Skin epidermis (tissue), 12 donors: ENCODE measurements around the gene MALRD1.
A peak's percentile ranks its signal among the peaks of the same experiment; 100 is the strongest.
"Not testable (repeated sequence)": the region's sequence is repeated elsewhere in the genome, so short reads cannot be mapped to it uniquely, and the experiment has no call there.

Experiments used
- H3K27ac ChIP-seq, 21 experiments: fragments of 200-600 bp; sonication (generic) in 11 of 21; one replicate each; pipeline ENCODE4 v1.5.0; 2020; ENCODE audit warnings: mild to moderate bottlenecking in 3 of 21, inconsistent platforms in 2 of 21, moderate library complexity in 2 of 21
- H3K4me3 ChIP-seq, 7 experiments: fragments of 200-600 bp; sonication (generic) in 2 of 7; one replicate each; pipeline ENCODE4 v1.5.0; 2020; ENCODE audit warnings: inconsistent platforms in 2 of 7, mild to moderate bottlenecking in 2 of 7, moderate library complexity in 1 of 7

MALRD1 gene

DNA sequence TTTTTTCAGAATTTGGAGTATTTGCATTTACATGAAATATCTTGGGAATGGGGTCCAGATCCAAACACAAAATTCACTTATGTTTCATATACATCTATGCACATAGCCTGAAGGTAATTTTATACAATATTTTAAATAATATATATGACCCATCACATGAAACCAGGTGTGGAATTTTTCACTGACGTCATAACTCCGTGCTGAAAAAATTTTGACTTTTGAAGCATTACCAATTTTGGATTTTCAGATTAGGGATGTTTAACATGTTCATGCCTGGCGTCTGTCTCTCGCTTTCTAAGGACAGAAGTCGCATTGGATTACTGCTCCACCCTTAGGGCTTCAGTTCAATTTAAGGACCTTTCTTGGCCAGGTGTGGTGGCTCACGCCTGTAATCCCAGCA is 418.1 kb downstream of the MALRD1 start:
- Histone ChIP-seq H3K4me3 (no peak overlapping the region), H3K27ac (no peak overlapping the region)

DNA sequence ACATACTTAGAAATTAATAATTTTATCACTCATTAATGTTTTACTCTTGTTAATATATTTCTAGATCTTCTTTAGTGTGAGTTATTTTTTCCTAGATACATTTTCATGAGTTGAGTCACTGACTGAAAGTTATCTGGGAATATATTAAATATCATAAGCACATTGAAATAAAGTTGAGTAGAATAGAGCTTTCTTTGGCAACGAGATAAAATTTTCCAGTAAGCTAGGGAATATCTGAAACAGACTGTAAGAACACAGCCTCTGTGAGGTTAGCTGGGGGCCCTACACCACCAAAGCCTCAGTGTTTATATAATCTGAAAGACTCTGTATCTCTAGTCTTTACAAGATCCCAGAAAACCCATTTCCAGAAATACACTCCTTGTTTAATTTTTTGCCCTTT is 419.8 kb downstream of the MALRD1 start:
- Histone ChIP-seq H3K27ac (no peak overlapping the region), H3K4me3 (no peak overlapping the region)

DNA sequence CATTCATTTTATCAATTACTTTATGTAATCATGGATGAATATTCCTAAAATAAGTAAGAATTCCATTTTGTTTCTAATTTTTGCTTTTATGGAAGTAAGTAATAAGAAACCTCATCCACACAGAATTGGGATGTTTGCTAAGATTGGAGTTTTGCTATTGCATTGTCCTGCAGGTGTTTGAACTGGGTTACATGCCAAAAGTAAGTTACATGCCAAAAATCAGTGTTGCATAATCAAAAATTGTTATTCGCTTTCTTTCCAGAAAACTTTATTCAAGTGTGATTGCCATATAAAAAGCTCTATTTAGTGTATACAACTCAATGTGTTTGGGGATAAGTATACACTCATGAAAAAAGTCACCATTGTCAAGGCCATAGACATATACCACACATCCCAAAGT is 420.9 kb downstream of the MALRD1 start:
- H3K4me3 ChIP-seq = no peak overlapping the region
- no peak overlapping the region for H3K27ac ChIP-seq

DNA sequence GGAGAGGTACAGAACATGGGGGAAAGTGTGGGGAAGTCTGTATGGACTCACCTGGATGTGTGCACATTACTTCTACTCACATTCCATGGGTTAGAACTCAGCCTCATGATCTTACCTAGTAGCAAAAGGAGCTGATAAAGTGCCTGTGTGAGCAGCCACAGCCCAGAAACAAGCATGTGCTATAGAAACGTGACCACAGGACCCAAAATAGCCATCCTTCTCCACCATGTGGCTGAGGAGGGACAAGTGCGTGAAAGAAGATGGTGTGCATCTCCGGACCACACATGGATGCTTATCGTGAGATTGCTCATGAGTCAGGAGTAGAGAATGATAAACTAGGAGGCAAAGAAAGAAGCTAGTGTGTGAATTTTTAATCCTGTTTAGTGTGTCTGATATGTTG is 431.3 kb downstream of the MALRD1 start:
- no peak overlapping the region for H3K4me3 ChIP-seq
- no peak overlapping the region for H3K27ac ChIP-seq

DNA sequence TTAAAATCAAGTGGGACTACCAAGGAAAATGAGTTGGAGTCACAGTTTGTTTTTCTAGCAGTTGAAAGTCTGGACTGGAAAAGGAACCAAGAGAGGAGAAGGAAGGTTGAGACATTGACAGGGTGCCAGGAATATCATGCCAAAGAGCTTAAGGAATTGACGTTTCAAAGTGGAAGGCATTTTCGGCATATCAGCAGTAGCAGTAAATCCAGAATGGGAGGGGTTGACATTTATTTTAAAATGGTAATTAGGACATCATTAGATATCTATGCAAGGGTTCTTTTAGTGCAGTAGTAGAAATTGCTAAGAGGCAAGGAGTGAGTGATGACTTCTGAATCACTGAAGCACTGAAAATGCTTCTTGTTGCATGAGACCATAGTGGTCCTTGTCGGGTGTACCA is 431.8 kb downstream of the MALRD1 start:
- no peak overlapping the region for H3K4me3 ChIP-seq
- no peak overlapping the region for H3K27ac ChIP-seq

DNA sequence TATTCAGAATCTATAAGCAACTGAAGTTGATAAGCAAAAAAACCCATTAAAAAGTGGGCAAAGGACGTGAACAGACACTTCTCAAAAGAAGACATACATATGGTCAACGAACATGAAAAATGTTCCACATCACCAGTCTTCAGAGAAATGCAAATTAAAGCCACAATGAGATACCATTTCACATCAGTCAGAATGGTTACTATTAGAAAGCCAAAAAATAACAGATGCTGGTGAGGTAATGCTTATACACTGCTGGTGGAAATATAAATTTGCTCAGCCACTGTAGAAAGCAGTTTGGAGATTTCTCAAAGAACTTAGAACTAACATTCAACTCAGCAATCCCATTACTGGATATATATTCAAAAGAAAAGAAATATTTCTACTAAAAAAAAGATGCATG is 434.8 kb downstream of the MALRD1 start:
- H3K4me3 ChIP-seq = no peak overlapping the region
- no peak overlapping the region for H3K27ac ChIP-seq

DNA sequence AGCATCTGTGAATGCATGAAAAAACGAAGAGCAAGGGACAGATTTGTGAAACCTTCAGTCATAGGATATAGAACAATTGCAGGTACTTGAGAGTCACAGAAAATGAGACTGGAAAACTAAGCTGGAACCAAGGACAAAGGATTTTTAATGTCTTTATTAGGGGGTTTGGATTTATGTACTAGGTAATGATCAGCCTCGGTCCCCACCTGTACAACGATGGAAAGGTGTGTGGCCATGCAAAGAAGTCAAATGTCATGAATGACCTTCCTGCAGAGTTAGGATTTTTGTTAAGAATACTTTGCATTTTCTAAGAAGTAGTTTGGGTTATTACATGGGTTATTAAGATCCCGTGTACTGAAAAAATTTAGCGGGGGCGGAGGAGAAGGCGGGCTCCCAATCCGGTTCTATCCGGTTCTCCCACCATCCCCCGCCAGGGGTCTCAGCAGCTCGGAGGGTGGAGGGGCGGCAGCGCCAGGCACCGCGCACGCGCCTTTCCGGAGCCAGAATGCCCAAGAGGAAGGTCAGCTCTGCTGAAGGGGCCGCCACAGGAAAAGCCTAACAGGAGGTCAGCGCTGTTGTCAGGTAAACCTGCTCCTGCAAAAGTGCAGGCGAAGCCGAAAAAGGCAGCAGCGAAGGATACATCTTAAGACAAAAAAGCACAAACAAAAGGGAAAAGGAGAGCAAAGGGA is 440.1 kb downstream of the MALRD1 start:
- peak overlapping the region in 1 of 21 experiments; percentile 26 for H3K27ac ChIP-seq
- peak overlapping the region in 4 of 7 experiments; percentile 6 to 35 (median 17) for H3K4me3 ChIP-seq

DNA sequence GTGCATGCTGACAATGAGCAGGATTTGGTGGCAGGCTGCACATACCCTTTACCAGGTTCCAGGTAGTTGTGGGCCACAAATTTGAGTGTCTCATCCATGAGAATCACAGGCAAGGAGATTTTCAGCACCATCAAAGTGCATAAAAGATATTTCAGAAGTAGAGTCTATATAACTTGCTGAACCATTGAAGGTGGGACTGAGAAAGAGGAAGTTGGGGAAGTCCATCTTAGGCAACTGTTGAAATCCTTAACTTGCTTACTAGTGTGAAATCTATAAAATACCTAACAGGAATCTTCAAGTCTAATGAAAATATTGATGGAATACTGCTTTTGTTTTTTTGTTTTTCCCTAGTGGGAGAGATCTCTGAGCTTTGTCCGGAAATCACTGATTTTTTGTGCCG is 442.6 kb downstream of the MALRD1 start:
- Histone ChIP-seq H3K27ac (no peak overlapping the region), H3K4me3 (no peak overlapping the region)

DNA sequence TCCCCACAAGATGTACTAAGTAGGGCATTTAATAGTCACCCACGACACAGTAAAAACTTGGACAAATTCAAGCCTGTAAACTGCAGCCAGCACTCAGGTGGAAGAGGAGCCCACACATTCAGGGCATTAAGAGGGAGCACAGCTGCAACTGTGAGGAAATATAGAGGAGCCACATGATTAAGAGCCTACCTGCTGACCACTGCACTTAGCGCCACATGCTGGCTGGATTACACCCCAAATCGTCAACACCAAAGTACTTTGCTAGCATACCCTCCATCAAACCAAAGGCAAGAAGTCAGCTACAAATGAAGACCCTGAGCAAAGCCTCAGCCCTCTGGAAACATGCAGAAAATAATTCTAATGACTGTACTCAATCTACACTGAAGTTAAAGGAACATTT is 445.3 kb downstream of the MALRD1 start:
- H3K27ac ChIP-seq = no peak overlapping the region
- no peak overlapping the region for H3K4me3 ChIP-seq

DNA sequence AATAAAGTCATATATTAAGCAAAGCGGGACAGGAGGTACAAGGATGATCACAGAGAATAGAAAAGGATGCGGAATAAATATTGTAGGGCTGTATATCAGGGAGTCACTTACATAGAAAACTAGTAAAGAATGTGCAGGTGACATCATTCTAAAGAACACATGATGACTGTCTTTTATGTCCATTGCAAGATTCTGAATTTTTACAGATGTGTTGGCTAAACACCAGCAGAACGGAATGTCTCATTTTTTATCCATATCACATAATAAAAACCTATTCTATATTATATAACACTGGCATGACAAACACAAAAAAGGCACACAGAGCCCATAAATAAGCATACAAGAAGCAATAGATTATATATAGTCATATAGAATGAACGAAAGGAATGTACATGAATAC is 448.4 kb downstream of the MALRD1 start:
- H3K27ac ChIP-seq = no peak overlapping the region

DNA sequence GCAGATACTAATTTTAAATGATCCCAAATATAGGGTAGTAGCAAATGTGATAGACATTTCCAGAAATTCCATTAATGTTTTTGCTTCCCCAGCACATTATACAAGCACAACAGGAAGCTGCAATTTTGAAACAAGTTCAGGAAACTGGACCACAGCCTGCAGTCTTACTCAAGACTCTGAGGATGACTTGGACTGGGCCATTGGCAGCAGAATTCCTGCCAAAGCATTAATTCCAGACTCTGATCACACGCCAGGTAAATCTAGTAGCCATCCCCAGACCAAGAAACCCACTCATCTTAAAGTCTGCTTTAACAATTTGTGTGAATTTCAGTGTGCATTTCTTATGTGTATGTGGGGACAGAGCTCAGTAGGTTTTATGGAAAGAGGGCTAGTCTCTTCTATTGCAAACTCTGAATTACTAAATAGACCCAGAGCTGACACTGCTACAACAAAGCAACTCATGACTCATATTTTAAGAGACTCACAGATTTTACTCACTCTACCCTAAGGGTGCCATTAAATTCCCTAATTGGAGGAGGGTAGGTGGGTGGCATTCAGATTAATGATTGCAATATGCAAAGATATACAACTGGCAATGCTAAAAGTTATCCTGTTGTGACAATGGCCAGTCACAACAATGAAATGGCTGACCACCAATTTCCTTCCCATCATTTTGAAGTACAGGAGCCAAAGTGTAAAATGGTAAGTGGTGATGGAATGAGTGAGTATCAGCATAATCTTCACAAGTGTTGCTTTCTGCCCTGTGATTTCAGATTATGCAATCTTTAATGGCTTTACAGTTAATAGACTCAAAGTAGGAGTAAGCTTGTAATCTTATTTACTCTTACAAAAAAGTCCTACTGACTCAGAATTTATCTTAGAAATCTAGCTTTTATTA is 450.0 kb downstream of the MALRD1 start:
- no peak overlapping the region for H3K4me3 ChIP-seq
- peak overlapping the region in 1 of 21 experiments; percentile 17 for H3K27ac ChIP-seq

More for the DNA sequence above, 448.4 kb downstream of the MALRD1 start:
- H3K4me3 ChIP-seq = no peak overlapping the region

DNA sequence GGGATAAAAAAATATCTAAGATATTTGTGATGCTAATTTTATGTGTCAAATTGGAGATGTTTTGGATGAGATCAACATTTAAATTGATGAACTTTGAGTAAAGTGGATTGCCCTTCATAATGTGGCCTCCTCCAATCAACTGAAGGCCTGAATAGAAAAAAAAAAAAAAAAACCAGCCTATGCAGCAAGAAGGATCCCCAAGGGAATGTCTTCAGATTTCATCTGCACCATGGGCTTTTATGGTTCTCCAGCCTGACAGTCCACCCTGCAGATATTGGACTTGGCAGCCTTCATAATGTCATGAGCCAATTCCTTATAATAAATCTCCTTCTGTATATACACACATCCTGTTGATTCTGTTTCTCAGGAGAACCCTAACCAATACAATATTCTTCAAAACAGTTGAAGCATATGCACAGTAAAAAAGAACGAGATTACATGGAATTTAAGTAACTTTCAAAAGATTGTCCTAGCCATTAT is 450.7 kb downstream of the MALRD1 start:
- H3K4me3 ChIP-seq = no peak overlapping the region
- H3K27ac ChIP-seq = no peak overlapping the region

DNA sequence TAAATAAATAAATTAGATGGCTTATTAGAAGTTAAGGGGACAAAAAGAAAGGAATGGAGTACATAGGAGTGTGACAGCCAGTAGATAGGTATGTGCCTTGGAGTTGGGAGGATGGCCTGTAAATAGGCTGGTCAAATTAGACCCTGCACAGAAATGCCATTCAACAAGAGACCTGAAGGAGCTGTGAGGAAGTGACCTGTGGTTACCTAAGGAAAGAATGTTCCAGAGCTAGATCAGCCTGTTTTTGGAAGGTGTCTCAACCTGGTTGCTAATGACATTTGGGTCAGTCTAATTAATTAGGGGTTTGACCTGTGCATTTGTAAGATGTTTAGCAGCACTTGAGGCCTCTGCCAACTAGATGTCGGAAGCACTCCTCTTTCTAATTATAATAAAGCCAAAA is 452.4 kb downstream of the MALRD1 start:
- Histone ChIP-seq H3K4me3 (no peak overlapping the region), H3K27ac (no peak overlapping the region)

DNA sequence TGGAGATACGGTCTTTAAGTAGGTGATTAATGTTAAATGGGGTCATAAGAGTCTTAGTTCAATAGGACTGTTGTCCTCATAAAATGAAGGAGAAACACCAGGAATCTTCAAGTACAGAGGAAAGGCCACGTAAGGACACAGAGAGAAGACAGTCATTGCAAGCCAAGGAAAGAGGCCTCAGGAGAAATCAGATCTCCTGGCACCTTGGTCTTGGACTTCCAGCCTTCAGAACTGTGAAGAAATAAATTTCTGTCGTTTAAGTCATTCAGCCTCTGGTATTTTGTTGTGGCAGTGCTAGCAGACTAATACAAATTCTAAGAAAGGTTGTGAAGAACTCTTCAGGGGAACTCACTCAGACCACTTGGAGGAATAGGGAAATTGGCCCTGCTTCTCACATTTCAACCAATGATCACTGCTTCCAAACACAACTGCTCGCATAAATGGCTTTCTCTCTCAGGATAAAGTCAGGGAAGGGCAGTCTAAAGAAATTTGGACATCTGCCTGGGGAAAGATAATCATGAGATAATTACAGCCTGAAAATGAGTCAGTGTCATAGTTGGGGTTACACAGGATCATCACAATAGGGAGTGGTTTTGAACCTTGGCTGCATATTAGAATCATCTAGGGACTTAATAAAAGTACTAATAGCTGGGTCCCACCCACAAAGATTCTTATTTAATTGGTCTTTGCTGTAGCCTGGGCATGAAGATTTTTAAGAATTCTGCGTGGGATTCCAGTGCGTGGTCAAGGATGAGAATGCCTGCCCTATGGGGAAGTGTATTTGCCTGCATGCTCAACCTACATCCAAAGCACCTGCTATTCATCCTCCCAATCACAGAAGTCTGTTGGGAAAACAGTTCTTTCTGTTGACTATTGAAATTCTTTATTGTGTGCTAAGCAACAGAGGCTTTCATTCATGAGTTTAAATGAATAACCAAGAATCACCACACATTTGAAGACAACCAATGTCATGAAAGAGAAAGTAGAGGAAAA is 457.0 kb downstream of the MALRD1 start:
- H3K4me3 ChIP-seq = no peak overlapping the region
- no peak overlapping the region for H3K27ac ChIP-seq

DNA sequence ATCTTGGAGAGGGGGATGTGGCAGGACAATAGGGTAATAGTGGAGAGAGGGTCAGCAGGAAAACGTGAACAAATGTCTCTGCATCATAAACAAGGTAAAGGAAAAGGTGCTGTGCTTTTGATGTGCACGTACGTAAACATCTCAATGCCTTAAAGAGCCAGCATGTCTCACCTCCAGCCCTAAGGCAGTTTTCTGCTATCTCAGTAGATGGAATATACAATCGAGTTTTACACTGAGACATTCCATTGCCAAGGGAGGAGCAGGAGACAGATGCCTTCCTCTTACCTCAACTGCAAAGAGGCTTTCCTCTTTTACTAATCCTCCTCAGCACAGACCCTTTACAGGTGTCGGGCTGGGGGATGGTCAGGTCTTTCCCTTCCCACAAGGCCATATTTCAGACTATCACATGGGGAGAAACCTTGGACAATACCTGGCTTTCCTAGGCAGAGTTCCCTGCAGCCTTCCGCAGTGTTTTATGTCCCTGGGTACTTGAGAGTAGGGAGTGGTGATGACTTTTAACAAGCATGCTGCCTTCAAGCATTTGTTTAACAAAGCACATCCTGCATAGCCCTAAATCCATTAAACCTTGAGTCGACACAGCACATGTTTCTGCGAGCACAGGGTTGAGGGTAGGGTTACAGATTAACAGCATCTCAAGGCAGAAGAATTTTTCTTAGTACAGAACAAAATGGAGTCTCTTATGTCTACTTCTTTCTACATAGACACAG is 461.6 kb downstream of the MALRD1 start:
- not testable (repeated sequence) for H3K27ac ChIP-seq, H3K4me3 ChIP-seq

DNA sequence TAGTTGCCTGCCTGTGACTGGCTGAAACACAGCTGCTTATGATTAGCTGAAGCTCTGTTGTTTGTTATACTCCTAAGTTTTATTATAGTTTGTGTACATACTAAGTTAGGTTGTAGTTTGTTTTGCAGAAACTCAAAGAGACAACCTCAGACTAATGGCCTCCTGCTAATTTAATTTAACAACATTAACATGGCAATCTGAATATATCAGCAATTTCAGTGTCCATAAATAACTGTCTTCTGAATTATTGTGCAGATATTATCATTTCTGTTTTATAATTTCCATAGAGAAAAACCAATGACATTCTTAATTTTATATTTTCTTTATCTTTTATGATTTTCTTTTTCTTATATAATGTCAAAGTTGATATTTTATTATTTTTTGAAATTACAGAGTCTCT is 469.5 kb downstream of the MALRD1 start:
- Histone ChIP-seq H3K27ac (no peak overlapping the region), H3K4me3 (no peak overlapping the region)

DNA sequence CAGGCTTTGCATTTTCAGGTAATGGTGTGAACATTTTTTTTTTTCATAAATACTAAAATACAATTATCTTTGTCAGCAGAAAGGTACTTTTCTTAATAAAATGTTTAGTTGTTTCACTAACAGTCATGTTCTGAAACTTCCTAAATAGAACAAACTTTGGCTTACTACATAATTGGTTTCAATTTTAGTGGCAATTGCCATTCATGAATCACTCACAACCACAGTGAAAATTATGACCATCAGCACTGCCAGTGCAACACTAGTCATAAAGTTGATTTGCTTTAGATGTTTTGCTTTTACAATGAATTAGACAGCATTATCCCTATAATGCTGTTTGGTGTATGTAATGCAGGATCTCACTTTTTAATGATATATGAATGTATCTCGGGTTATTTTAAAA is 470.0 kb downstream of the MALRD1 start:
- no peak overlapping the region for H3K4me3 ChIP-seq
- H3K27ac ChIP-seq = no peak overlapping the region

DNA sequence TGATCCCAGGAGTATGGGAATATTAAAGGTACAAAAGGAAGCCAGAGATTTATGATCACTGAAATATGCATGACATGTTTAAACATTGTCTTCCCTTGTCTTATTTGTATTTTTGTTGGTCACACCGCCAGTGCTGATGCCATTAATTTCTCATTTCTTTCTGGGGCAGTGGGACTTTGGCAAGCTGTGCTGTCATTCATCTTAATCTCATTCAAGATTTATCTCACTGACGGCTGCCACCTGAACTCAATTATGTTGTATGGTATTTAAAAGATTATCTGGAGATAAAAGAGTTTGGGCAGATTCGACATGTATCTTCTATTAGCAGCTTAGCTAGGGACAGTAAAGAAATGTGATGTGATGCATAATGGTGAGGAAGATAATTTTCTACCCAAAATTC is 482.7 kb downstream of the MALRD1 start:
- no peak overlapping the region for H3K4me3 ChIP-seq
- no peak overlapping the region for H3K27ac ChIP-seq

DNA sequence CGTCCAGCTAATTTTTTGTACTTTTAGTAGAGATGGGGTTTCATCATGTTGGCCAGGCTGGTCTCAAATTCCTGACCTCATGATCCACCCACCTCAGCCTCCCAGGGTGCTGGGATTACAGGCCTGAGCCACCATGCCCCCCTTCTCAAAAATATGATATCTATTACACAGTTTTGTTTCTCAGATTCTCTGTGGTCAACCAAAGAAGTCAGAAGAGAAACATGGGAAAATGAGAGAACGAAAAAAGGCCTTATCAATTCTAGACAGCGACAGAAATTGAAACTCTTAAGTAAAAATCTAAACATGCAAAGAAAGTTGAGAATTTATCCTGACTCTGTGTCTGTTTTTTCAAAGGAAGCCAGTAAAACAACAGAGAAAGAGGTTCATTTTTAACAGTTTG is 483.8 kb downstream of the MALRD1 start:
- Histone ChIP-seq H3K4me3 (no peak overlapping the region), H3K27ac (no peak overlapping the region)
